ENCODE results near the gene TMPRSS13.

DNA sequence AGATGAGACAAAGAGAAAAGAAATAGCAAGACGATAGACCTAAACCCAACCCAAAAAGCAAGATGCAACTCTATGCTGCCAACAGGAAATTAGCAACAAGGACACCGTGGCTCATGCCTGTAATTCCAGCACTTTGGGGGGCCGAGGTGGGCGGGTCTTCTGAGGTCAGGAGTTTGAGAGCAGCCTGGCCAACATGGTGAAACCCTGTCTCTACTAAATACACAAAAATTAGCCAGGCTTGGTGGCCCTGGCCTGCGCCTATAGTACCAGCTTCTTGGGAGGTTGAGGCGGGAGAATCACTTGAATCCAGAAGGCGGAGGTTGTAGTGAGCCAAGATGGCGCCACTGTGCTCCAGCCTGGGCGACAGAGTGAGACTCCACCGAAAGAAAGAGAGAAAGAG, 32.7 kb upstream of the TMPRSS13 start:
- TF ChIP-seq, protein P1, sequence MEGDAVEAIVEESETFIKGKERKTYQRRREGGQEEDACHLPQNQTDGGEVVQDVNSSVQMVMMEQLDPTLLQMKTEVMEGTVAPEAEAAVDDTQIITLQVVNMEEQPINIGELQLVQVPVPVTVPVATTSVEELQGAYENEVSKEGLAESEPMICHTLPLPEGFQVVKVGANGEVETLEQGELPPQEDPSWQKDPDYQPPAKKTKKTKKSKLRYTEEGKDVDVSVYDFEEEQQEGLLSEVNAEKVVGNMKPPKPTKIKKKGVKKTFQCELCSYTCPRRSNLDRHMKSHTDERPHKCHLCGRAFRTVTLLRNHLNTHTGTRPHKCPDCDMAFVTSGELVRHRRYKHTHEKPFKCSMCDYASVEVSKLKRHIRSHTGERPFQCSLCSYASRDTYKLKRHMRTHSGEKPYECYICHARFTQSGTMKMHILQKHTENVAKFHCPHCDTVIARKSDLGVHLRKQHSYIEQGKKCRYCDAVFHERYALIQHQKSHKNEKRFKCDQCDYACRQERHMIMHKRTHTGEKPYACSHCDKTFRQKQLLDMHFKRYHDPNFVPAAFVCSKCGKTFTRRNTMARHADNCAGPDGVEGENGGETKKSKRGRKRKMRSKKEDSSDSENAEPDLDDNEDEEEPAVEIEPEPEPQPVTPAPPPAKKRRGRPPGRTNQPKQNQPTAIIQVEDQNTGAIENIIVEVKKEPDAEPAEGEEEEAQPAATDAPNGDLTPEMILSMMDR (IDR thresholded peaks at IDR 0.05), result no peak
- TF ChIP-seq ZFX (IDR thresholded peaks at IDR 0.05; ENCODE audit: borderline replicate concordance), result no peak

Data from 22Rv1 (cell line).